MM.1S (cell line): ENCODE data around the gene CALHM3.
A peak's percentile ranks its signal among the peaks of the same experiment; 100 is the strongest.

ENCODE experiments used
- DNase-seq: peaks from one replicate; pipeline ENCODE4 v3.0.0-alpha.2; 2015
- H2AFZ ChIP-seq: fragments of 300-600 bp; sonication (generic); 2 replicates; pipeline ENCODE4 v1.6.0; 2016; ENCODE audit warnings: antibody characterized with exemption, low read length
- H3F3A ChIP-seq: fragments of 300-600 bp; sonication (generic); 2 replicates; pipeline ENCODE4 v1.6.1; 2016; ENCODE audit warnings: mild to moderate bottlenecking, antibody characterized with exemption, low read length, moderate library complexity, mixed read lengths; ENCODE audit not compliant: insufficient read depth
- H3K27ac ChIP-seq: fragments of 300-600 bp; sonication (generic); 2 replicates; pipeline ENCODE4 v1.5.1; 2016; ENCODE audit warnings: mild to moderate bottlenecking, low read length
- H3K27me3 ChIP-seq: fragments of 300-600 bp; sonication (generic); replicated peaks from 2 replicates; pipeline ENCODE4 v1.6.0; 2016; ENCODE audit warnings: low read length; ENCODE audit not compliant: insufficient read depth
- H3K36me3 ChIP-seq: fragments of 300-600 bp; sonication (generic); replicated peaks from 2 replicates; pipeline ENCODE4 v1.6.1; 2016; ENCODE audit warnings: mild to moderate bottlenecking, low read length, mixed read lengths; ENCODE audit not compliant: insufficient read depth
- H3K4me1 ChIP-seq: fragments of 300-600 bp; sonication (generic); 2 replicates; pipeline ENCODE4 v1.6.1; 2016; ENCODE audit warnings: low read length, mixed read lengths
- H3K4me2 ChIP-seq: fragments of 300-600 bp; sonication (generic); 2 replicates; pipeline ENCODE4 v1.6.0; 2016; ENCODE audit warnings: low read depth, low read length
- H3K4me3 ChIP-seq: fragments of 300-600 bp; sonication (generic); 2 replicates; pipeline ENCODE4 v1.5.1; 2016; ENCODE audit warnings: low read length, mixed read lengths
- H3K79me2 ChIP-seq: fragments of 300-600 bp; sonication (generic); 2 replicates; pipeline ENCODE4 v1.6.1; 2016; ENCODE audit warnings: mixed run types, low read length, mixed read lengths
- H3K9ac ChIP-seq: fragments of 300-600 bp; sonication (generic); 2 replicates; pipeline ENCODE4 v1.6.1; 2016; ENCODE audit warnings: low read length, mixed read lengths
- H3K9me2 ChIP-seq: fragments of 300-600 bp; sonication (generic); replicated peaks from 2 replicates; pipeline ENCODE4 v1.6.1; 2016; ENCODE audit warnings: mild to moderate bottlenecking, low read length, mixed read lengths; ENCODE audit not compliant: insufficient read depth
- H3K9me3 ChIP-seq: fragments of 300-600 bp; sonication (generic); replicated peaks from 2 replicates; pipeline ENCODE4 v1.6.1; 2016; ENCODE audit warnings: mild to moderate bottlenecking, low read length, mixed read lengths; ENCODE audit not compliant: insufficient read depth
- H4K20me1 ChIP-seq: fragments of 300-600 bp; sonication (generic); 2 replicates; pipeline ENCODE4 v1.6.1; 2016; ENCODE audit warnings: mild to moderate bottlenecking, low read length, moderate library complexity, mixed read lengths; ENCODE audit not compliant: insufficient read depth
- CTCF ChIP-seq: fragments of 300-600 bp; sonication (generic); IDR thresholded peaks from 2 replicates; pipeline ENCODE4 v1.5.1; 2016; ENCODE audit warnings: antibody characterized with exemption, low read length, mixed read lengths
- EZH2 ChIP-seq: fragments of 300-600 bp; sonication (generic); optimal IDR thresholded peaks from 2 replicates; pipeline ENCODE3; 2017; ENCODE audit warnings: low read depth, mild to moderate bottlenecking, antibody characterized with exemption, low read length, mixed read lengths
- EZH2phosphoT487 ChIP-seq: fragments of 300-600 bp; sonication (generic); IDR thresholded peaks from 2 replicates; pipeline ENCODE4 v1.6.1; 2018; ENCODE audit warnings: antibody characterized with exemption, low read length

The CALHM3 gene

GRCh38 chr10:103495321-103495720 is 16.3 kb upstream of the CALHM3 start:
- H3K27ac ChIP-seq: no peak overlapping the region
- H3K27me3 ChIP-seq: no peaks in the 10 kb centered on the region
- peak overlapping the region; percentile 94; the same call in 1 of the 2 replicates for H3K4me2 ChIP-seq
- H4K20me1 ChIP-seq: no peaks in the 10 kb centered on the region
- no peak for DNase-seq
- H3K36me3 ChIP-seq: no peaks in the 10 kb centered on the region
- no peak for TF ChIP-seq EZH2
- no peak for TF ChIP-seq EZH2phosphoT487
- no peak for TF ChIP-seq CTCF
- H3K79me2 ChIP-seq: peaks cover 26% of the 10 kb centered on the region
- no peak overlapping the region for H2AFZ ChIP-seq
- peaks cover 50% of the 10 kb centered on the region for H3F3A ChIP-seq
- H3K9ac ChIP-seq: 0 out of 2 replicates have a peak overlapping the region, but pooled peaks have one; percentile 92
- H3K4me1 ChIP-seq: peaks cover 60% of the 10 kb centered on the region
- H3K9me3 ChIP-seq: no peaks in the 10 kb centered on the region
- no peaks in the 10 kb centered on the region for H3K9me2 ChIP-seq
- H3K4me3 ChIP-seq: no peak overlapping the region

GRCh38 chr10:103493916-103494877 is 15.2 kb upstream of the CALHM3 start:
- peak overlapping the region; percentile 16; the same call in 1 of the 2 replicates for H2AFZ ChIP-seq
- H3K9me3 ChIP-seq: no peaks in the 10 kb centered on the region
- H3K9ac ChIP-seq: peak overlapping the region; percentile 92
- DNase-seq: peak; percentile 68
- H3K9me2 ChIP-seq: no peaks in the 10 kb centered on the region
- H3K4me2 ChIP-seq: peak overlapping the region; percentile 94
- TF ChIP-seq EZH2phosphoT487: no peak
- TF ChIP-seq EZH2: no peak
- TF ChIP-seq CTCF: no peak
- H3K4me3 ChIP-seq: peak overlapping the region; percentile 72
- no peaks in the 10 kb centered on the region for H3K27me3 ChIP-seq
- peaks cover 51% of the 10 kb centered on the region for H3K4me1 ChIP-seq
- no peaks in the 10 kb centered on the region for H4K20me1 ChIP-seq
- H3F3A ChIP-seq: peaks cover 39% of the 10 kb centered on the region
- H3K27ac ChIP-seq: peak overlapping the region; percentile 51; the same call in 1 of the 2 replicates
- H3K79me2 ChIP-seq: peaks cover 19% of the 10 kb centered on the region; the same call in 1 of the 2 replicates
- H3K36me3 ChIP-seq: no peaks in the 10 kb centered on the region

GRCh38 chr10:103493362-103493915 is 14.4 kb upstream of the CALHM3 start, which contains the start of gene NEURL1:
TSS of gene NEURL1 (plus strand) at chr10:103493705. CDS start at chr10:103494388, 683 bp downstream.
- Histone ChIP-seq H3K9ac (peak within 1 kb of the TSS; percentile 92), H3K4me2 (peak within 1 kb of the TSS; percentile 94)

More at GRCh38 chr10:103493362-103493915, 14.4 kb upstream of the CALHM3 start, which contains the start of gene NEURL1:
- peaks cover 32% of the 10 kb centered on the region for H3F3A ChIP-seq
- H3K79me2 ChIP-seq: peaks cover 19% of the 10 kb centered on the region; the same call in 1 of the 2 replicates
- H3K4me3 ChIP-seq: peak within 1 kb of the TSS; percentile 72
- H3K27me3 ChIP-seq: no peaks in the 10 kb centered on the region
- peak within 1 kb of the TSS; percentile 51; the same call in 1 of the 2 replicates for H3K27ac ChIP-seq
- no peaks in the 10 kb centered on the region for H3K36me3 ChIP-seq
- DNase-seq: peak; percentile 74
- no peaks in the 10 kb centered on the region for H3K9me3 ChIP-seq
- H3K4me1 ChIP-seq: peaks cover 47% of the 10 kb centered on the region
- no peaks in the 10 kb centered on the region for H3K9me2 ChIP-seq
- H4K20me1 ChIP-seq: no peaks in the 10 kb centered on the region
- TF ChIP-seq EZH2 (no peak), CTCF (no peak), EZH2phosphoT487 (no peak)
- peak within 1 kb of the TSS; percentile 16; the same call in 1 of the 2 replicates for H2AFZ ChIP-seq
